Measurements from ENCODE around the gene S1PR1. TPM values are rescaled to one million over a fixed set of nuclear protein-coding genes. Genes with fewer than 3 reads are reported as not detected.

The S1PR1 gene
- total RNA-seq, 1 experiment from 2014 or later = 1.1 TPM

DNA sequence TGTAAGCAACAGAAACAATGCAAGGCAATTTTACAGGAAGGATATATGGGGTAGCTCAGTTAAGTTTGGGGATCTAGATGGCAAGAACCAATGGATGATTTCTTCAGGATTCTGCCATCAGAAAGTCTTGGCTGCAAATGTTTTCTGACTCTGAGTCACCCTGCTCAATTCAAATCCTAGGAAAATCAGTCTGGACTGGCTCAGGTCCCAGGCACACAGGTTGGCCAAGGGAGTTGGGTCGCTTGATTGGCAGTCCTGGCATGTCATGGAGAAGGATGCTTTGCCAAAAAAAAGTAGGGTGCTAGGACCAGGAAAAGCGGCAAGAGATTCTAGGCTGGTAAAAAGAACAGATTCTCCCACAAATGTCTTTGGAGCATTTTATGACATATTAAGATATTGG, 28.9 kb upstream of the S1PR1 start:
- Histone ChIP-seq H3K4me3 (ENCODE audit: low read depth, low read length, poor library complexity, severe bottlenecking) (no peak overlapping the region), H3K36me3 (ENCODE audit: insufficient read depth, low read length, poor library complexity, severe bottlenecking) (no peaks in the 10 kb centered on the region), H3K9me3 (ENCODE audit: low read depth, low read length, poor library complexity, severe bottlenecking) (no peaks in the 10 kb centered on the region), H3K27ac (ENCODE audit: low read depth, low read length, poor library complexity, severe bottlenecking) (no peak overlapping the region), H3K4me1 (ENCODE audit: insufficient read depth, low read length, poor library complexity, severe bottlenecking) (no peaks in the 10 kb centered on the region), H3K27me3 (replicated peaks; ENCODE audit: insufficient read depth, low read depth, low read length, poor library complexity) (no peaks in the 10 kb centered on the region)
- DNase-seq (ENCODE audit: low spot score) = no peak
- CTCF ChIA-PET = no interaction called here
- TF ChIP-seq EZH2 (IDR thresholded peaks at IDR 0.05; ENCODE audit: borderline replicate concordance, low read depth, low read length, poor library complexity, severe bottlenecking) = no peak
- TF ChIP-seq, protein P1, sequence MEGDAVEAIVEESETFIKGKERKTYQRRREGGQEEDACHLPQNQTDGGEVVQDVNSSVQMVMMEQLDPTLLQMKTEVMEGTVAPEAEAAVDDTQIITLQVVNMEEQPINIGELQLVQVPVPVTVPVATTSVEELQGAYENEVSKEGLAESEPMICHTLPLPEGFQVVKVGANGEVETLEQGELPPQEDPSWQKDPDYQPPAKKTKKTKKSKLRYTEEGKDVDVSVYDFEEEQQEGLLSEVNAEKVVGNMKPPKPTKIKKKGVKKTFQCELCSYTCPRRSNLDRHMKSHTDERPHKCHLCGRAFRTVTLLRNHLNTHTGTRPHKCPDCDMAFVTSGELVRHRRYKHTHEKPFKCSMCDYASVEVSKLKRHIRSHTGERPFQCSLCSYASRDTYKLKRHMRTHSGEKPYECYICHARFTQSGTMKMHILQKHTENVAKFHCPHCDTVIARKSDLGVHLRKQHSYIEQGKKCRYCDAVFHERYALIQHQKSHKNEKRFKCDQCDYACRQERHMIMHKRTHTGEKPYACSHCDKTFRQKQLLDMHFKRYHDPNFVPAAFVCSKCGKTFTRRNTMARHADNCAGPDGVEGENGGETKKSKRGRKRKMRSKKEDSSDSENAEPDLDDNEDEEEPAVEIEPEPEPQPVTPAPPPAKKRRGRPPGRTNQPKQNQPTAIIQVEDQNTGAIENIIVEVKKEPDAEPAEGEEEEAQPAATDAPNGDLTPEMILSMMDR (conservative IDR thresholded peaks at IDR 0.05; ENCODE audit: low read depth, low read length) = no peak
- intact Hi-C loops (cut with micrococcal nuclease; ENCODE audit: unreplicated experiment) = no loop called here
- POLR2A ChIA-PET (ENCODE audit: low non-redundant PET) = no interaction called here
- BruUV-seq (replicated peaks) = no TSS peak

DNA sequence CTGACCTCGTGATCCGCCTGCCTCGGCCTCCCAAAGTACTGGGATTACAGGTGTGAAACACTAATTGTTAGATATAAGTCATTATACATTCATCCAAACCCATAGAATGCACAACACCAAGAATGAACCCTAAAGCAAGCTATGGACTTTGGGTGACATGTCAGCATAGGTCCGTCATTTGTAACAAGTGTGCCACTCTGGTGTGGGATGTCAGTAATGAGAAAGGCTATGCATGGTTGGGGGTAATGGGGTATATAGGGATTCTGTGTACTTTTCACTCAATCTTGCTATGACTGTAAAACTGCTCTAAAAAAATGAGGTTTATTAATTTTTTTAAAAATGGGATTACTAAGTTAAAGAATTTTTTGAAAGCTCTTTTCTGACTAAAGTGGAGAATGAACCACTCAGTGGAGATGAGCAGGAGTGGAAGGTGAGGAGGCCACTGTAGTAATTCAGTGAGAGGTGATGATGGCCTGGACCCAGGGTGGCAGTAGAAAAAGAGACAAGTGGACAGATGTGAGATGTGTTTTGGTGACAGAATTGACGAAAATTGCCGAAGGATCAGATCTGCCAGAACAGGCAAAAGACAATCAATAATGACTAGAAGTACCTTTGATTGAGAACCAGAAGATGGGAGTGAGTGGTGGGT, 21.3 kb upstream of the S1PR1 start:
- ChIA-PET POLR2A (ENCODE audit: low non-redundant PET) (interaction anchor here (0.6 to 0.7 kb wide), 2 partner anchors 27 to 380 kb away, joined by 5 to 6 read pairs; no protein-coding TSS in a partner anchor), CTCF (interaction anchor here (0.6 kb wide), 1 partner anchor 142 kb away, joined by 3 read pairs; no protein-coding TSS in a partner anchor)
- intact Hi-C loops (cut with micrococcal nuclease; ENCODE audit: unreplicated experiment) = no loop called here
- no TSS peak for BruUV-seq (replicated peaks)
- DNase-seq (ENCODE audit: low spot score) = no peak
- Histone ChIP-seq H3K9me3 (ENCODE audit: low read depth, low read length, poor library complexity, severe bottlenecking) (no peaks in the 10 kb centered on the region), H3K27ac (ENCODE audit: low read depth, low read length, poor library complexity, severe bottlenecking) (no peak overlapping the region), H3K36me3 (ENCODE audit: insufficient read depth, low read length, poor library complexity, severe bottlenecking) (no peaks in the 10 kb centered on the region), H3K27me3 (replicated peaks; ENCODE audit: insufficient read depth, low read depth, low read length, poor library complexity) (no peaks in the 10 kb centered on the region), H3K4me1 (ENCODE audit: insufficient read depth, low read length, poor library complexity, severe bottlenecking) (no peaks in the 10 kb centered on the region), H3K4me3 (ENCODE audit: low read depth, low read length, poor library complexity, severe bottlenecking) (no peak overlapping the region)
- TF ChIP-seq, protein P1 (conservative IDR thresholded peaks at IDR 0.05; ENCODE audit: low read depth, low read length) = no peak
- TF ChIP-seq EZH2 (IDR thresholded peaks at IDR 0.05; ENCODE audit: borderline replicate concordance, low read depth, low read length, poor library complexity, severe bottlenecking) = no peak

DNA sequence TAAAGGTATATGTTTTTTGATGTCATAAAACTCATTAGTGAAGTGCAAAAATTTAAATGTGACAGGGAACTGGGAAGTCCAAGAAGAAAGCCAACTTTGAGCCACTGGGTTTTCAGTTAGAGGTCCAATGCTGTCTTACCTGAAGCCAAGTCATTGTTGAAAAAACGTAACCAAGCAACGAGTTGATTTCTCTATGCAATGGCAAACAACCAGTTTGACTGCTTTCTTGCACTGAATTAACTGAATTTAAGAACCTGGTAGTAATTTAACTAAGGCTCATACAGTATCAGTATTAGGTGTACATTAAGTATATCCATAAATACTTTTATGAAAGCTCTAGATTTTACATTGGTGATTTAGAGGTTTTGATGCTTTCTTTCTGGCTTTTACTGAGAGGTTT, 20.2 kb upstream of the S1PR1 start:
- no peak overlapping the region for H3K4me3 ChIP-seq (ENCODE audit: low read depth, low read length, poor library complexity, severe bottlenecking)
- no peaks in the 10 kb centered on the region for H3K27me3 ChIP-seq (replicated peaks; ENCODE audit: insufficient read depth, low read depth, low read length, poor library complexity)
- H3K4me1 ChIP-seq (ENCODE audit: insufficient read depth, low read length, poor library complexity, severe bottlenecking) = no peaks in the 10 kb centered on the region
- no peaks in the 10 kb centered on the region for H3K36me3 ChIP-seq (ENCODE audit: insufficient read depth, low read length, poor library complexity, severe bottlenecking)
- BruUV-seq (replicated peaks) = no TSS peak
- intact Hi-C loops (cut with micrococcal nuclease; ENCODE audit: unreplicated experiment) = no loop called here
- DNase-seq (ENCODE audit: low spot score) = no peak
- H3K27ac ChIP-seq (ENCODE audit: low read depth, low read length, poor library complexity, severe bottlenecking) = no peak overlapping the region
- TF ChIP-seq, protein P1 (conservative IDR thresholded peaks at IDR 0.05; ENCODE audit: low read depth, low read length) = no peak
- TF ChIP-seq EZH2 (IDR thresholded peaks at IDR 0.05; ENCODE audit: borderline replicate concordance, low read depth, low read length, poor library complexity, severe bottlenecking) = no peak
- CTCF ChIA-PET = no interaction called here
- no peaks in the 10 kb centered on the region for H3K9me3 ChIP-seq (ENCODE audit: low read depth, low read length, poor library complexity, severe bottlenecking)
- POLR2A ChIA-PET (ENCODE audit: low non-redundant PET) = no interaction called here

Measured in A673 (cell line).